Stimulated activated CD4-positive, alpha-beta T cell treated with anti-CD3 and anti-CD28 coated beads, Interleukin-15, amount 100 ng/mL, for 24 hours (primary cell): ENCODE results near the gene EHBP1L1.

Source experiments
- DNase-seq: peaks from one replicate; pipeline ENCODE4 v3.0.0-alpha.2; 2020

Gene EHBP1L1

DNA sequence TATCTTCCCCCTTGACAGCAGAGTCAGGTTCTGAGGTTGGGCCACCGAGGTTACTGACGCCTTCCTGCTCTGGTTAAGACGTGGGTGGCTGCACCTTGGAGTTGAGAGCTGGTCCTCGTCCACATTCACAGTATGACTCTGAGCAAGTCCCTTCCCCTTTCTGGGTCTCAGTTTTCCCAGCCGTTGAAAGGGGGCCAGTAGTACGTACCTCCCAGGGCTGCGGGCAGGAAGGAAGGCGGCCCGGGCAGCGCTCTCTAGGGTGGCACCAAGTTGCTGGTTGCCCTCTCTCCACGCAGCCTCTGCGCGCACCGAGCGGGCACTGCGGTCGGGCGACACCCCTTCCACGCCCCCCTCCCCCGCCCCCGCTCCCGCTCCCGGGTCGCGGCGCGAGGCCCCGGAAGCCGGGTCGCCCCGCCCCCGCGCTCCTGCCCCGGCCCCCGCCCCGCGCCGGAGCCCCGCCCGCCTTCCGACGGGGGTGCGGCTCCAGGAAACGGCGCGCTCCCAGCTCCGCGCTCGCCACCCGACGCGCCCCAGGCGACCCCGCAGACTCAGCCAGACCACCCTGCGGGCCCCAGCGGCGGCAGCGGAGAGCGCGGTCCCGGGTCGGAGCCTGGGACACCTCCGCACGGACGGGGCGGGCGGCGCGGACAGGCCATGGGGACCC lies at the start of gene EHBP1L1:
TSS of gene EHBP1L1 (plus strand) at position 486 of the 664 bp plus-strand sequence. CDS start 250 bp downstream, outside the sequence.
- peak; percentile 84 for DNase-seq

GRCh38 chr11:65526744-65527143 lies 49.1 kb upstream of the EHBP1L1 start:
- no peak for DNase-seq

DNA sequence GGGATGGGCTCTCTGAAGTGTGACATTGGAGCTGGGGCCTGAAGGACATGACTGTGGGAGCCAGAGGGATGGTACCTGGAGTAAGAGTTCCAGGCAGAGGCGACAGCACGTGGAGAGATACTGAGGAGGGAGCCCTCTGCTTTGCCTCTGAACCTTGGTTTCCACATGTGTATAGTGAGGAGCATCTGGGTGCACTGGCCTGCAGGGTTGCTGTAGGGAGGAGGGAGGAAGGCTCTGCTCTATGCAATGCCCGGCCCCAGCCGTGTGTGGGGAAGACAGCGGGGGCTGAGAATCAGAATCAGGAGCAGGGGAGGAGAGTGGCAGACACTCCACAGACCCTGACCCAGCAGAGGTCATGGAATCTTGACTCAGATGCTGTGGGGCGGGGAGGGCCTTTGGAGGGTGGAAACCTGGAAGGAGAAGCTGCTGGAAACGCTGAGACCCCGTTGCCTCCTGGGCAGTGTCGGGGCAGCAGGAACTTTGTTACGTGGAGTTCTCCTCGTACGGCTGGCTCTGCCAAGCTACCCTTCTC lies 47.0 kb upstream of the EHBP1L1 start:
- DNase-seq = no peak

GRCh38 chr11:65529475-65530156 lies 46.2 kb upstream of the EHBP1L1 start:
- DNase-seq = no peak

GRCh38 chr11:65530157-65530496 lies 45.7 kb upstream of the EHBP1L1 start:
- no peak for DNase-seq

DNA sequence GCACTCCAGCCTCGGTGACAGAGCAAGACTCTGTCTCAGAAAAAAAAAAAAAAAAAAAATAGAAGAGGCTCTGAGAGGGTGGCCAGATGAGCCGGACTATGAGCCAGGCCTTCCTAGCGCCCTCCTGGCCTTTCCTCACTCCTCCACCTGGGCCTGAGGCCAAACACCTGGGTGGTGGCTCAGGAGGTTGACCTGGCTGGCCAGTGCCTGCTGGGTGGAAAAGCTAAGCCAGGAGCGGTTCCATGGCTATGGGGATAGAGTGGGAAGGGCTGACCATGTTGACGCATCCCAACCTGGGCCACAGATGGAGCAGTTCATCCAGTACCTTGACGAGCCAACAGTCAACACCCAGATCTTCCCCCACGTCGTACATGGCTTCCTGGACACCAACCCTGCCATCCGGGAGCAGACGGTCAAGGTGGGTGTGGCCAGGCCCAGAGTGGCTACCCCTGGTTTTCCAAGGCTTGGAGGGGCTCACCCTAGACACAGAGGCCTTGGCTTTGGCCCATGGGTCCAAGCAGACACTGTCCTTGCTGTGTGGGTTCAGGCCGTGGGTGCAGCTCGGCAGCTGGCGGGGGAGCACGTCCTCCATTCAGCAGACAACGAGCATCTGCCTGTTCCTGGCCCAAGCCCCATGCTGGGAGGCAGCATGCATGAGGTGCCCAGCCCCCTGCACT lies 43.3 kb upstream of the EHBP1L1 start:
- DNase-seq = no peak

DNA sequence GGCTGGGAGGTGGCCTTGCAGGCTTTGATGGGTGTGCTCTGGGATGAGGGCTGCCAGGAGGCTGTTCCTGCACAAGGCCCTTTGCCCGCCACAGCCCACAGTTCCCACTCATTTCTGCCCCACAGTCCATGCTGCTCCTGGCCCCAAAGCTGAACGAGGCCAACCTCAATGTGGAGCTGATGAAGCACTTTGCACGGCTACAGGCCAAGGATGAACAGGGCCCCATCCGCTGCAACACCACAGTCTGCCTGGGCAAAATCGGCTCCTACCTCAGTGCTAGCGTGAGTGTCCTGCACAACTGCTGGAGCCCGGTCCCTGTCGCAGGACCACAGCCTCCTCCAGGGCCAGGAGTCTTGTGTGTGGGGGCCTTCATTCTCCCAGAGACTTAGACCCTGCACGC lies 40.8 kb upstream of the EHBP1L1 start:
- no peak for DNase-seq

GRCh38 chr11:65536412-65537295 lies 39.2 kb upstream of the EHBP1L1 start:
- no peak for DNase-seq

- no peak for DNase-seq
These were observed 38.6 kb upstream of the EHBP1L1 start for GRCh38 chr11:65537296-65537597.

DNA sequence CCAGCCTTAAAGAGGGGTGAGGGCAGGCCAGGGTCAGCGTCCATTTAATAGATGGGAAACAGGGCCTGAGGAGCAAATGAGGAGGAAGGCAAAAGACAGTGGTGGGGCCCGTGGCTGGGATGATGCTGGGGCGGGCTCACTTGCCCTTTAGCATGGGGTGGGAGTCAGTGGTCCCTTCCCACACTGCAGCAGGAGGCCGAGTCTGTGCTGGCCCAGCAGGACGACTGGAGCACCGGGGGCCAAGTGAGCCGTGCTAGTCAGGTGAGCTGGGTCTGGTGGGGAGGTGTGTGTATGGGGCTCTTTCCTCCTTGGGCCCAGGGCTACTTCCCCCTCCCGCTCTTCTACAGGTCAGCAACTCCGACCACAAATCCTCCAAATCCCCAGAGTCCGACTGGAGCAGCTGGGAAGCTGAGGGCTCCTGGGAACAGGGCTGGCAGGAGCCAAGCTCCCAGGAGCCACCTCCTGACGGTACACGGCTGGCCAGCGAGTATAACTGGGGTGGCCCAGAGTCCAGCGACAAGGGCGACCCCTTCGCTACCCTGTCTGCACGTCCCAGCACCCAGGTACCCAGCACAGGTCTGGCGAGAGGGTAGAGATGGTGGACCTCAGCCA lies 38.1 kb upstream of the EHBP1L1 start:
- no peak for DNase-seq

- DNase-seq = no peak
These were observed 37.5 kb upstream of the EHBP1L1 start for GRCh38 chr11:65538232-65538914.

DNA sequence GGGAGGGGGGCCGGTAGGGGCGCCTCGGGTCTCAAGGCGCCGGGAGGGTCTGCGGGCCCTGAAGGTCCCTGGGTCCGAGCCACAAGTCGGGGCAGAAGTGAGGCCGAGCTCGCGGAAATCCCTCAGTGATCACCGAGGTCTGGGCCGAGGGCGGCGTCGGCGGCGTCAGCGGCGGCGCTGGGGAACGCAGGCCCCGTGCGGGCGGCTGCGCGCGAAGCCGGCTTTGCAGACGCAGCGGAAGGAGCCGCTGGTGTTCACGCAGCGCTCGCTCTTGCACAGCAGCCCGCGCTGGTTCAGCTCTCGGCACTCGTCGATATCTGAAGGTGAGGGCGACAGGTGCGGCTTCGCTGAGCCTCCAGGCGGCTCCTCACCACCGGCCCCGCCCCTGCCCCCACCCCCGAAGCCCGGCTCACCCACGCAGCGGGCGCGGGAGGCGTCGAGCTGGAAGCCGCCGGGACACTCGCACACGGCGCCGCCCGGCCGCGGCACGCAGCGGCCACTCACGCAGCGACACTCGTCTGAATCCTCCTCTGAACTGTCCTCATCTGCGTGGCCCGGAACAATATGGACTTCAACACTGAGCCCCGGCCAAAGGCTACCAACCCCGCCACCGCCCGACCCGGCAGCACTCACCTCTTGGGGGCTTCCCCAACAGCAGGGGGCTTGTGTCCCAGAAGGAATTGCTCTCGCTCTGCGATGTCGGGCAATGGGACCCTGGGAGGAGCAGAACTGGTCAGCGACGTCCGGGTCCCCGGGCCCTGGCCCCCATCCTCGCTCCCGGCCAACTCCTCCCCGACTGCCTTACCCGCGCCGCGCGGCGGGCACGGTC lies 36.7 kb upstream of the EHBP1L1 start:
- DNase-seq = no peak

DNA sequence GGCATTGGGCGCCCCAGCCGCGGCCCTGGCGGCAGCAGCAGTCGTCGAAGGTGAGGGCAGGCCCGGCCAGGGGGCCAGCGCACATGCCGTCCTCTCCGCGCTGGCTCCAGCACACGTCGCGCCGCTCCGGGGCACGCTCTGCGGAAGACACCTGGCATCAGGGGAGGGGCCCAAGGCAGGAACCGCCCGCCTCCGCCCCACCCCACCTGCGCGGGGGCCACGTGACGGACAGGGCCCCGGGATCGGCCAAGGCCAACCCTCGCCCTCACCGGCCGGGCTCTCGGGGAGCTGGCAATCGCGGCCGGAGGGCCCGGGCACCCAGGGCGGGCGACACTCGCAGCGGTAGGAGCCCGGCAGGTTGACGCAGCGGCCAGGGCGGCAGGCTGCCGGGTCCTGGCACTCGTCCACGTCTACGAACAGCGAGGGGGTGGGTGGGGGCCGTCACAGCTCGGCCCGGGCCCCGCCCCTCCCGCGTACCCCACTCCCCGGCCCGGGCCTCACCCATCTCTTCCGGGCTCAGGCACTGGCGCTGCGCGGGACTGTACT lies 36.0 kb upstream of the EHBP1L1 start:
- no peak for DNase-seq

DNA sequence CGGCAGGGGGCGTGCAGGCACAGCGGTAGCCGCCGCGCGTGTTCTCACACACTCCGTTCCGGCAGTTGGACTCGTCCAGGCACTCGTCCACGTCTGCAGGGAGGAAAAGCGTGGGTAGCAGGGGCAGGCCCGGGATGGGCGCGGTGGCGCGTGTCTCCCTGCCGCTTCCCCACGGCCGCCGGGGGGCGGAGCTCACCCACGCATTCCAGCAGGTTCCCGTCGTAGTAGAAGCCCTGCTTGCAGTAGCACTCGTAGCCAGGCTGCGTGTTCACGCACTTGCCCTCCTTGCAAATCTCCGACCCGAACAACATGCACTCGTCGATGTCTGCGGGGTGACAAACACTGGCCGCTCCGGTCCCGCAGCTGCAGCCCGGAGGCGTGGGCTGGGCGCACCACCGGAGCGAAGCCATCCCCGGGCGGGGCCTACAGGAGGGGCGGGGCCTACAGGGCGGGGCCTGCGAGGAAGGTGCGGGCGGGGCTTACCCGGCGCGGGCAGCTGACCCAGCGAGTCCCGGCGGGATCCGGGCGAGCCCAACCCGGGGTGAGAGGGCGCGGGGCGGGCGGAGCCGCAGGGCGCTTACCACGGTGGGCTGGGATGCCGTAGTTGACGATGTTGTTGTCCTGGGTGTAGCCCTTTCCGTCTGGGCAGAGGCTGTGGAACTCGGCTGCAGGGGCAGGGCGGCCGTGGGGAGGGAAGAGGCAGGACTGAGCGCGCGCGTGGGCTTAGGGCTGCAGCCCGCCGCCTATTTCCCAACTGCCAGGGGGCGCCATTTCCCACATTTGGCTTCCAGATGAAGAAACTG lies 35.4 kb upstream of the EHBP1L1 start:
- peak; percentile 91 for DNase-seq

DNA sequence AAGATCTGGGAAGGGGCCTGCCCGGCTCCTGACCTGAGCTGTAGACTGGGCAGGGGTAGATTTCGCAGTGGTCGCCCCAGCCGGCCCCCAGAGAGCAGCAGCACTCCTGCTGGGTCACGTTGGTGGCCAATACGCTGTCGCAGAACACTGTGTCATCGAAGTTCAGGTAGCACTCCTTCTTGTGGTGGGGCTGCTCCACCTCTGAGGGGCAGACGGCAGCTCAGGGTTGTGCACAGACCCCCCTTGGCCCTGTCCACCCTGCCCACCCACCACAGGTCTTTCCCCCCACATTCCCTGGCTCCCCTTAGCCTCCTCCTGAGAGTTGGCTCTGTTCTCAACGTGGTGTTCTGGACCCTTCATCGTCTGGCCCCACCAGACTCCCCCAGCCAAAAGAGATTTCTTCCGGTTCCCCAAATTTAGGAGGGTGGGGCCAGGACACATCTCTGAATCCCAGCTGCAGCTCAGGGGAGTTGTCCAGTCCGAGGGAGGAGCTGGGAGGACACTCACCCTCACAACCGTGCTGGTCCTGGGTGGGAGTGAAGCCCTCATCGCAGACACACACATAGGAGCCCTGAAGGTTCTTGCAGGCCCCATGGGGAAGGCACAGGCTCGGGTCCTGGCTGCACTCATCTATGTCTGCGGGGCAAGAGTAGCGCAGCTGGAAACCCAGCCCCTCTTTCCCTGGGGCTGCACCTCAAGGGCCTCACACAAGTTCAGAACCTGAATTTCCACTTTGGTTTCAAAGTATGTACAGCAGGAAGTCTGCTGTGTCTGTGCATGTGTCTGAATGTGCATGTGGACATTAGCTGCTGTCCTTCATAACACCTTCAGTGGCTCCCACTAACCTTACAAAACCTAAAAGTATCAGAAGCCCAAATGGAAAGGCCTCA lies 34.5 kb upstream of the EHBP1L1 start:
- DNase-seq = no peak

DNA sequence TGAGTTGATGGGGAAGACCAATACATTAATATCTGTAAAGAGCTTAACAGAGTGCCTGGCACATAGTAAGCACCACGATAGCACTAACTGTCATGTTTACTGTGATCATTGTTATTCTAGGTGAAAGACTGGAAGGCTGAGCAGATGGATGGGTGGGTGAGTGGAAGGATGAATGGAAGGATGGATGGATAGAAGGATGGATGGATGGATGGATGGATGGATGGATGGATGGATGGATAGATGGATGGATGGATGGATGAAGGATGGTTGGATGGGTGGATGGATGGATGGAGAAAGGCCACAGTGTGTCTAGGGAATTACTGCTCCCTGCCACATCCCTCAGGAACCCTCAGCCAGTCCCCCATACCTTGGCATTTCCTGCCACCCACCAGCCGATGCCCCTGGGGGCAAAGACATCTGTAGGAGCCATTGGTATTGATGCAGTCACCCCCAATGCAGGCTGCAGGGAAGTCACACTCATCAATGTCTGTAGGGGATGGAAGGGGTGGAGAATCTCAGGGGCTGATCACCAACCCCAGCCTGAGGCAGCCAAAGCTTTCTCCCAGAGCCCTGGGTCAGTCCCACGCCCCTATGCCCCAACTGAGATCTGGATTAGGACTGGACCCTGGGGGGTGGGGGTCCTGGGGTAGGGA lies 33.0 kb upstream of the EHBP1L1 start:
- DNase-seq = no peak

- DNase-seq = no peak
These were observed 30.0 kb upstream of the EHBP1L1 start for GRCh38 chr11:65545853-65546216.

- DNase-seq = peak; percentile 98
These were observed 29.5 kb upstream of the EHBP1L1 start for GRCh38 chr11:65546217-65546958.
